Measurements from ENCODE around the gene POP4.

Gene POP4

GRCh38 chr19:29569038-29569911 is 36.8 kb upstream of the POP4 start:
- DNase-seq (ENCODE audit: low read depth): no peak
- TF ChIP-seq CTCF (IDR thresholded peaks at IDR 0.05; ENCODE audit: low read depth, low read length, missing control alignments): no peak
- H3K4me3 ChIP-seq (ENCODE audit: low read depth, low read length): no peak overlapping the region

- no peak for TF ChIP-seq CTCF (IDR thresholded peaks at IDR 0.05; ENCODE audit: low read depth, low read length, missing control alignments)
- no peak for DNase-seq (ENCODE audit: low read depth)
- H3K4me3 ChIP-seq (ENCODE audit: low read depth, low read length): no peak overlapping the region
Measured at GRCh38 chr19:29571181-29571580, 34.9 kb upstream of the POP4 start.

- no peak for TF ChIP-seq CTCF (IDR thresholded peaks at IDR 0.05; ENCODE audit: low read depth, low read length, missing control alignments)
- no peak for DNase-seq (ENCODE audit: low read depth)
- H3K4me3 ChIP-seq (ENCODE audit: low read depth, low read length): no peak overlapping the region
Measured at GRCh38 chr19:29573486-29573885, 32.6 kb upstream of the POP4 start.

GRCh38 chr19:29574510-29574909 is 31.6 kb upstream of the POP4 start:
- TF ChIP-seq CTCF (IDR thresholded peaks at IDR 0.05; ENCODE audit: low read depth, low read length, missing control alignments): no peak
- DNase-seq (ENCODE audit: low read depth): no peak
- H3K4me3 ChIP-seq (ENCODE audit: low read depth, low read length): no peak overlapping the region

- no peak overlapping the region for H3K4me3 ChIP-seq (ENCODE audit: low read depth, low read length)
- peak; percentile 2 for TF ChIP-seq CTCF (IDR thresholded peaks at IDR 0.05; ENCODE audit: low read depth, low read length, missing control alignments)
- DNase-seq (ENCODE audit: low read depth): no peak
Measured at GRCh38 chr19:29576046-29576606, 30.0 kb upstream of the POP4 start.

GRCh38 chr19:29576761-29577648 is 29.1 kb upstream of the POP4 start:
- no peak for DNase-seq (ENCODE audit: low read depth)

More at GRCh38 chr19:29576761-29577648, 29.1 kb upstream of the POP4 start:
- H3K4me3 ChIP-seq (ENCODE audit: low read depth, low read length): no peak overlapping the region
- no peak for TF ChIP-seq CTCF (IDR thresholded peaks at IDR 0.05; ENCODE audit: low read depth, low read length, missing control alignments)
